Stimulated activated CD8-positive, alpha-beta memory T cell treated with anti-CD3 and anti-CD28 coated beads, Interleukin-15, amount 100 ng/mL, for 48 hours (primary cell): ENCODE data around the gene AIDA.
A peak's percentile ranks its signal among the peaks of the same experiment; 100 is the strongest.
"Not testable (repeated sequence)": the region's sequence is repeated elsewhere in the genome, so short reads cannot be mapped to it uniquely, and the experiment has no call there.

Experiments
- DNase-seq, 2 donors: peaks; one replicate each; pipeline ENCODE4 v3.0.0-alpha.2; 2020; ENCODE audit warnings: low read depth in 2 of 2

The AIDA gene

GRCh38 chr1:222712253-222713090, at the start of gene AIDA, which contains the start of gene BROX:
Gene AIDA, minus strand, starts transcription at chr1:222712491. Its CDS starts 174 bp downstream, at chr1:222712317.
Gene BROX, plus strand, starts transcription at chr1:222712564. Its CDS starts 3,136 bp downstream, at chr1:222715700.
- peak; percentile 86 to 89 for DNase-seq

- DNase-seq: no peak
These were observed 48.8 kb upstream of the AIDA start for GRCh38 chr1:222761083-222761482.

- DNase-seq: no peak
These were observed 47.3 kb upstream of the AIDA start for GRCh38 chr1:222759451-222760035.

GRCh38 chr1:222757646-222758268, 45.5 kb upstream of the AIDA start:
- DNase-seq: no peak

- DNase-seq: no peak
These were observed 42.3 kb upstream of the AIDA start for GRCh38 chr1:222754366-222755139.

- DNase-seq: no peak
These were observed 39.0 kb upstream of the AIDA start for GRCh38 chr1:222751255-222751654.

- no peak for DNase-seq
These were observed 38.4 kb upstream of the AIDA start for GRCh38 chr1:222750651-222751050.

GRCh38 chr1:222749927-222750326, 37.6 kb upstream of the AIDA start:
- no peak for DNase-seq

GRCh38 chr1:222741630-222742457, 29.6 kb upstream of the AIDA start:
- not testable (repeated sequence) for DNase-seq

GRCh38 chr1:222739929-222740328, 27.6 kb upstream of the AIDA start:
- no peak for DNase-seq

GRCh38 chr1:222739465-222739864, 27.2 kb upstream of the AIDA start:
- no peak for DNase-seq

GRCh38 chr1:222736972-222737371, 24.7 kb upstream of the AIDA start, which contains the start of gene FAM177B:
Gene FAM177B, plus strand, starts transcription at chr1:222737202. Its CDS starts 9,344 bp downstream, at chr1:222746546.
- DNase-seq: no peak

GRCh38 chr1:222736470-222736869, 24.2 kb upstream of the AIDA start:
- DNase-seq: no peak

- DNase-seq: no peak
These were observed 22.4 kb upstream of the AIDA start for GRCh38 chr1:222734740-222735139.

- no peak for DNase-seq
These were observed 20.2 kb upstream of the AIDA start for GRCh38 chr1:222732216-222733159.

GRCh38 chr1:222730866-222731265, 18.6 kb upstream of the AIDA start:
- DNase-seq: no peak

- DNase-seq: no peak
These were observed 16.5 kb upstream of the AIDA start for GRCh38 chr1:222728746-222729145.

- DNase-seq: no peak
These were observed 4.1 kb upstream of the AIDA start for GRCh38 chr1:222716393-222716792.

- DNase-seq: peak; percentile 84 to 87
These were observed 1.0 kb upstream of the AIDA start for GRCh38 chr1:222713091-222713961.
